Muscle layer of colon (tissue), 2 donors: Measurements from ENCODE around the gene LAMA1.

Source experiments
- H3K27ac ChIP-seq: one replicate; pipeline ENCODE4 v1.7.0; 2013; ENCODE audit warnings: low read depth, mild to moderate bottlenecking, low read length, moderate library complexity
- H3K27me3 ChIP-seq, 2 donors: one replicate each; pipeline ENCODE4 v1.7.0; 2013; ENCODE audit warnings: low read length in 2 of 2, mild to moderate bottlenecking in 2 of 2; ENCODE audit not compliant: insufficient read depth in 2 of 2, control insufficient read depth in 1 of 2
- H3K36me3 ChIP-seq: one replicate; pipeline ENCODE4 v1.7.0; 2013; ENCODE audit warnings: mild to moderate bottlenecking, low read length; ENCODE audit not compliant: insufficient read depth
- H3K4me1 ChIP-seq: one replicate; pipeline ENCODE4 v1.7.0; 2013; ENCODE audit warnings: mild to moderate bottlenecking, low read length; ENCODE audit not compliant: insufficient read depth
- H3K4me3 ChIP-seq, 2 donors: one replicate each; pipeline ENCODE4 v1.7.0; 2013; ENCODE audit warnings: low read length in 2 of 2, low read depth in 1 of 2, mild to moderate bottlenecking in 1 of 2, moderate library complexity in 1 of 2
- H3K9ac ChIP-seq: one replicate; pipeline ENCODE4 v1.7.0; 2013; ENCODE audit warnings: low read length
- H3K9me3 ChIP-seq: one replicate; pipeline ENCODE4 v1.7.0; 2013; ENCODE audit warnings: mild to moderate bottlenecking, low read length
- donor health status: abdominal sarcoma.
- donor health status: Adenocarcinoma of cecum.

The LAMA1 gene

GRCh38 chr18:6917072-6917471 lies 200.5 kb downstream of the LAMA1 start:
- Histone ChIP-seq H3K4me1 (no peaks in the 10 kb centered on the region), H3K27me3 (no peaks in the 10 kb centered on the region), H3K36me3 (no peaks in the 10 kb centered on the region), H3K9me3 (no peaks in the 10 kb centered on the region), H3K4me3 (no peak overlapping the region), H3K9ac (no peak overlapping the region), H3K27ac (no peak overlapping the region)

- H3K9ac ChIP-seq = no peak overlapping the region
- H3K9me3 ChIP-seq = no peaks in the 10 kb centered on the region
- H3K4me3 ChIP-seq = no peak overlapping the region
- H3K36me3 ChIP-seq = no peaks in the 10 kb centered on the region
- H3K27ac ChIP-seq = no peak overlapping the region
- no peaks in the 10 kb centered on the region for H3K27me3 ChIP-seq
- no peaks in the 10 kb centered on the region for H3K4me1 ChIP-seq
Observed at GRCh38 chr18:6901286-6901926, 216.2 kb downstream of the LAMA1 start.

GRCh38 chr18:6891788-6892187 lies 225.8 kb downstream of the LAMA1 start:
- Histone ChIP-seq H3K4me1 (no peaks in the 10 kb centered on the region), H3K27me3 (no peaks in the 10 kb centered on the region), H3K9ac (no peak overlapping the region), H3K27ac (no peak overlapping the region), H3K9me3 (no peaks in the 10 kb centered on the region), H3K36me3 (no peaks in the 10 kb centered on the region), H3K4me3 (no peak overlapping the region)
